Measurements from ENCODE around the gene ZEB2.

DNA sequence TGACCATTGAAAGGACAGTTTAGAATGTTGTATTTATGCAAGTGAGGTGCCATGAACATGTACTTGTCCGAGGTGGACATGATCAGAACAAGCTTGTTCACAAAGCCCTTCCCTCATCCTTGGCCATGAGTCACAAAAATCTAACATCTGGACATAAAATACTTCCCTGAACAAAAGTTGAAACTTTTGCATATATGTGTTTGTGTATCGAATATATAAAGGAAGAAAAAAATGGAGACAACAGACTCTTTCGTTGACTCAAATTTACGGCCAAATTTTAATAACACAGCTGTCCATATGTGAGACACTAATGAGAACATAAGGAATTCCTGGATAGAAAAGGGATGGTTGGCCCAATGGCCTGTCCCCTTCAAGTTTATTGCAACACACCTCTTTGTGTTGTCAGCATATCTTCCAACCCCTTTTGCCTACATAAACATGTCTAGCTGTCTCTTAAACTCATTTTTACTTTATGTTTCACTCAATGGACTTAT lies 19.4 kb upstream of the ZEB2 start:
- TF ChIP-seq CTCF (IDR thresholded peaks at IDR 0.05) (no peak), EP300 (IDR thresholded peaks at IDR 0.05) (no peak), POLR2A (IDR thresholded peaks at IDR 0.05) (no peak), POLR2AphosphoS5 (IDR thresholded peaks at IDR 0.05) (no peak)

Data from stomach (tissue), 4 donors.